HG02588 (cell line): ENCODE data around the gene DOK5.

Experiments
- ATAC-seq: cut with Tn5 transposase; IDR thresholded peaks from one replicate; pipeline ENCODE4 v1.9.1; 2021; ENCODE audit warnings: mild to moderate bottlenecking, moderate library complexity; ENCODE audit not compliant: unreplicated experiment

The DOK5 gene

DNA sequence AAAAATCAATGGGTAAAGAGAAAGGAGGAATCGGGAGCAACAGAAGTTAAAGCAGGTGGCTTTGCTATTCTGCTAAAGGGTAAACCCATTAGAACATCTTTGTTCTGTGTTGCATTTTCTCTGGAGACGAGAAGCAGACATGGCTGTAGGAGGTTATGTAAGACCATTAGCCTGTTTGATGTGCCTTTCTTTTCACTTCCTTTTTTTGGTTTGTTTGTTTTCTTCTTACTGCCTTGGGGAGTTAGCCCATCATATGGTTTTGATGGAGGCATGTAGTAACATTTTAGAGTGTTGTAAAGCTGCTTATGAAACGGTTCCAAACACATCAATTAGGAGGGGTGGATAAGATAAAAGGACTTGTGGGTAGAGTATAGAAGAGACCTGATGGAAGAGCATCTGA is 131.0 kb downstream of the DOK5 start:
- ATAC-seq = no peak

DNA sequence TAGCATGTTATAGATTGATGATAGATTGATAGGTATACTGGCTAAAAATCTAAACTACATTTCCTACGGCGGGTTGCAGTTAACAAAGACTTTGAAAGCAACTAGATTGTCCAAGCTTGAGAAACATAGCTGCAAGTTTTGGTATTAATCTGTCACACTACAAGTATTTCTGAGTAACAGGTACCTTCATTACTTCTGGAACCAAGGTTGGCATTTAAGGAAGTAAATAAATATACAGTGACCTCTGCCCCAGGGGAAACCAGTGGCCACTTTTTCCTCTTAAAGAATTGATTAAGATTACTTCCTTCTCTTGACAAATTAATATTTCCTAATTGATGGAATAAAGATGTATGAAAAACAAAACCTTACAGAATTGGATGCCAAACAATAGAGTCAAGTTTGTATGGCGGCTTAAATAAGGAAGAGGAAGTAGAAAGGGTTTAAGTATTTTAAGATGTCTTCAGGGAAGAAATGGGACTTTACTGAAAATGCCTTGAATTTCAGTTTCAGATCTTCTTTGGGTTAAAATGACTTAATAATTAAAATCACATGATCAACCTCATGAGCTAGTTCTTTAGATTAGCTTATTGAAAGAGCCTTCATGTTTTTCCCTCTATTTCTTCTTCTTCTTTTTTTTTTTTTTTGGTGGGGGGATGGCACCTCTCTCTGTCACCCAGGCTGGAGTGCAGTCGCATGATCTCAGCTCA is 132.8 kb downstream of the DOK5 start:
- ATAC-seq = no peak

DNA sequence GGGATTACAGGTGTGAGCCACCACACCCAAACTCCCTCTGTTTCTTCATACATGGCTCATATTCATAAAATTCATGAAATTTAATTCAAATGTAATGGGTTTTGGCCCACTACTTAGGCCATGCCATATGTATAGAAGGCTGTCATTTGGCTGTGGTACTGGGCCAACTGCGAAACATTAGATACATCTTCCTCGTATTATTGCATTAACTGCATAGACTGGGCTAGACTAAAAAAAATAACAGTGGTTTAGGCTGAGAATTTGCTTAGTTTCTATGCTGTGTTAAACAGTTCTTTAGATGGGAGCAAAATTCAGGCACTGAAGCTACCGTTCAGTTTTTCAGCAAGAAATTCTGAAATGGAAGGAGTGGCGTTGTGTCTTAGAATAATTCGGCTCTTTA is 133.6 kb downstream of the DOK5 start:
- no peak for ATAC-seq

DNA sequence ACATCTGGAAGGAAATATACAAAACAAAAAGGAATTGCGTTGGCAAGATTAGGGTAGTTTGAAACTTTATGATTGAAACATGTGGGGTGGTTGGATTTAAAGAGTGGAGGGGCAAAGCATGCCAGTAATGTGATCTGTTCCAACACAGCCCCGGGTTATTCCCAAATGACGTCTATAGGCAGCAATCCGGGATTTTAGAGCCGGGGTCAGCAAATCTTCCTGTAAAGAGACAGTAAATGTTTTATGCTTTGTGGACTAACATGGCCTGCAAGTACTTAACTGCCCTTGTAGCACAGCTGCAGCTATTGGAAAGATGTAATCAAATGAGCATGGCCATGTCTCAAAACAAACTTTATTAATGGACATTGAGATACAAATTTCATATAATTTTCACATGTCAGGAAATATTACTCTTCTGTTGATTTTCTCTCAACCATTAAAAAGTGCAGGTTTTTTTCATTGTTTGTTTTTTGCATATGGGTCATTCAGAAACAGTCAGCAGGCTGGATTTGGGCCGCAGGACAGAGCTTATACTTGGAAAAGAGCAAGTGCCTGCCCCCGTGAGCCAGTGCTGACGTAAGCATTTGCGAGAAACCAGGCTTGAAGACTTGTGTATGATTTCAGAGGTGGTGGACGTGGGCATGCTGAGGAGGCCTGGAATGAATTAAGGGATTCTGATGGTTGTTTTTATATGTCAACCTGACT is 136.5 kb downstream of the DOK5 start:
- ATAC-seq = no peak

DNA sequence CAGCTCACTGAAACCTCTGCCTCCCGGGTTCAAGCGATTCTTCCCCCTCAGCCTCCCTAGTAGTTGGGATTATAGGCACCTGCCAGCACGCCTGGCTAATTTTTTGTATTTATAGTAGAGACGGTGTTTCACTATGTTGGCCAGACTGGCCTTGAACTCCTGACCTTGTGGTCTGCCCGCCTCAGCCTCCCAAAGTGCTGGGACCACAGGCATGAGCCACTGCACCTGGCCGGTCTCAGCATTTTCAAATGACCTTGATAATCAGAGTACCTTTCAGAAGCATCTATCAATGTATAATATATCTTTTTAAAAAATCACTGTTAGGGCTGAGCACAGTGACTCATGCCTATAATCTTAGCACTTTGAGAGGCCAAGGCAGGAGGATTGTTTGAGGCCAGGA is 143.0 kb downstream of the DOK5 start:
- ATAC-seq = no peak

DNA sequence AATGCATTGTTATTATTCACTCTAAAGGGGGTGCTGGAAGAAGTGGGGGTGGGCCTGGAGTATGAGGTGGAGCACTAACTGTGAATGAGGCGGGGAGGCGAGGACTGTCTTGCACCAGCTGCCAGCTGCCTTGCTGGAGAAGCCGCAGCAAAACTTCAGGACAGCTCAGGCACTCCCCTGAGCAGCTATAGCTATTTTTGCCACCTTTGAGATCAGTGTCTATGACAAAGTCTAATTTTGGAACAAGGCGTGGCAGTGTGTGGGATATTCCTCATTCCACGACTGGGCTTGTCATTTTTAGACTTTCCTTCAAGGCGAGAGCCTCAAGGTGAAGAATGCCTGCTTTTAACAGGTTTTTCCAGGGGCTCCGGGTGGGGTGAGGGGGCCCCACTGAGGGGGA is 143.8 kb downstream of the DOK5 start:
- no peak for ATAC-seq

DNA sequence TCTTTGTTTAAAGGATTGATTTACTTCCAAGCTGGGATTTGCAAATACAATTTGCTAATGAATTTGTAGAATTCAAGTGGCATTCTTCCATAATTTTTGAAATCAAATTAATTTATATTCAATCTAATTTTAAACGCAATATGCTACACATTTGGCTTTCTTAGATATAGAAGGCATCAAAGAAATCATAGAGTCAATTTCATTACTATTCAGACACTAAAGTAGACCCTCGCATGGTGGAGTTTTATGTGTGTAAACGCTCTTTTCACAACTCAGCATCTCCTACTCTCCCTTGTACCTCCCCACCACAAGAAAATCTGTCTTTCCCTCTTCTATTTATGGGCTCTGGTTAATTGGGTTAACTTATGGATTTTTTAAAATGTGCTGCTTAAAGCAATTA is 144.3 kb downstream of the DOK5 start:
- no peak for ATAC-seq

DNA sequence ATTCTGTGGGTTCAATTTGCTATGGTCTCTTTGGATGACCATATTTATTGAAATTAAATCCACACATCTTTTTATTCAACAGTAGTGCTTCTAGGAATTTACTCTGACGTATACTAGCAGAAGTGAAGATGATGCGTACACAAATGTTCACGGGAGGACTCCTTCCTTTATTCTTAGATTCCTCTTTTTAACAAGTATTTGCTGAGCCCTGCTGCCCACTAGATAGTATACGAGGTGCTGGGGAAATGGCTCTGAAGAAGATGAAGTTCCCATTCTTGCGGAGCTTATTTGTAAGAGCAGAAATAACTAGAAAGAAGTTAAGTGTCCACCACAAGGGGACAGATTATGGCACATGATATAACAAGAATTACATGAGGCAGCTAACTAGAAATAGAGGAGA is 145.2 kb downstream of the DOK5 start:
- ATAC-seq = no peak

DNA sequence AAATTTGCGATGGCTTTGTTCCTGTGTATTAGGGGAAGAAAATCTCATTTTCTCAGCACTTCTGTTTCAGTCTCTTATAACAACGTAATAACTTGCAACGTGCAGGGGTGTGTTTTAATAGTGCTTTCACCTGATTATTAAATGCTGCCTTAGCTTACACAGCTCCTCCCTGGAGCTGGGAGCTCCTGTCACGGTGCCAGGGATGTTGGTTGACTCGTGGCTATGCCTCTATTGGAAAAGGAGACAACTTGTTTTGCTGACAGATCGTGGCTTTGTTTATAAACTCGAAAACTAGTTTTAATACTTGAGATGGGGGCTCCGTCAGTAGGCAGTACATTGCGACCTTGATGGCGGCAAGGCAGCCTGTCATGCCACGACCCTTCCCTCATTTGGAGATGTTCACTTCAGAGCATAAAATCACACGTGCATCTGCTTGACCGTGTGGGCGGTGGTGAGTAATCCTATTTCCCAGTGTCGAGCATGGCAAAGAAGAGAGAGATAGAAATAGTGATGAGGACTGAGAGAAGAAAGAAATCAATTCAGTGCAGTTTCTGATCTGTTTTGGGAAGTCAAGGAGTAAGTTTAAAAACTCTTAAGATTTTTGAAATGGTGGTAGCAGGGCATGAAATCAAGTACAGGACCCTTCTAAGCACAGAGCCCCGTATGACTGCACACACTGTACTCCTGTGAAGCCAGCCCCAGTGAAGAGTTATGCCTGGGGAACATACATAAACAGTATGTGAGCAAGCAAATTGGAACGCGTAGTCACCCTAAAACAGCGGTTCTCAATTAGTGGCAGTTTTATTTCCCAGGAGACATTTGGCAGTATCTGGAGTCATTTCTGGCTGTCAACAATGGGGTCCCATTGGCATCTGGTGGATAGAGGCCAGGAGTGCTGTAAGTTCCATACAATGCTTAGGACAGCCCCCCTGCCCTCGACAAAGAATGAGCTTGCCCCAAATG is 147.2 kb downstream of the DOK5 start:
- ATAC-seq = no peak

DNA sequence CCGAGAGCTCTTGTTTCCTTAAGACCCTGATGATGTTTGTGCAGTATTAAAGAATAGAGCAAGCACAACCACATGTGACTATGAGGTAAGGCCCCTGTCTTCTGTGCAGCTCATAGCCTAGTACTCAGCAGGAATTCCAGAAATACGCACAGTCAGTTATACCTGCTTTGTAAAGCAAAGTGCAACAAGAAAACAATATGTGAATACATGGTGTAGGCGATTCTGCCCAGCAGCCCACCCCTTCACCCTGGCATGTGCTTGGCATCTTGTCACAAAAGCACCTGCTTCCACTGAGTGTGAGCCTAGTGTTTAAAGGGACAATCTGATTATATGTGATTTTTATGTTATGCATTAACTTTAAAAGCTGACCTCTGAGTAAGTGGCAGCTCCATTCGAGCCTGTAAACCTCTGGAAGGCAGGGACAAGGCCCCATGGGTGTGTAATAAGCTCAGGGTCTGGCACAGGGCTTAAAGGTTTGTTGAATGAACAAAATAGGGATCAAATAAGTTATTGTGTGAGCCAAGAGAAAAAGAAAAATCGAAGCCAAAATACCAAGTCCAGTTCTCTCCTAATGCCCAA is 148.7 kb downstream of the DOK5 start:
- no peak for ATAC-seq

DNA sequence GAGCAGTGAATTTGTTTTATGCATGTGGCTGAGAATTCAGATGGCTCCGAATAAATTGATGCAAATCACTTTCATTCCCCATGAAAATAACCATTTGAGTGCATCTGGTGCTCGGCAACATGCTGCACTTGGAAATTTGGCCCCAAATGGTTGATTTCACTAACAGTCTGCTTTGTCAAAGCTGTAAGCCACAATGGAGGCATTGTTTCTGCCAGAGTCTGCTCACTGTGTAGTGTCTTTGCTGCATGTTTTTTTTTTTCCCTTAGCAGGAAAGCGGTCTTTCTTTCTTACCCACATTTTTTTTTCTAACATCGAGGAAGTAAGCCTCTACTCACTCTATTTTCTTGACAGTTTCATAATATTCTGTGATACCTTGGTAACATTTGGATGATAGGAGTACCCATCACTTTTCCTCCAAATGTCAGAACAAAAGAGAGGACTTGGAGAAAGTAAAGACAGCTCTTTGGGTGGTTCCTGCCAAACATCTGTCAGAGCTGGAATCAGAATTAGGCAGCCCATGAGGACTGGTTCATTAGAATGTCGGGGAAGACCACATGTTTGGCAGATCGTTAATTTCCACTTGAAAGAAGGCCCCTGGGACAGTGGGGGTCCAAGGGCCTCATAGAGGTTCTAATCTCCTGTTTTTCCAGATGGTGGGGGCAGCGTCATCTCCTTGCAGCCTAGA is 149.5 kb downstream of the DOK5 start:
- ATAC-seq = no peak

DNA sequence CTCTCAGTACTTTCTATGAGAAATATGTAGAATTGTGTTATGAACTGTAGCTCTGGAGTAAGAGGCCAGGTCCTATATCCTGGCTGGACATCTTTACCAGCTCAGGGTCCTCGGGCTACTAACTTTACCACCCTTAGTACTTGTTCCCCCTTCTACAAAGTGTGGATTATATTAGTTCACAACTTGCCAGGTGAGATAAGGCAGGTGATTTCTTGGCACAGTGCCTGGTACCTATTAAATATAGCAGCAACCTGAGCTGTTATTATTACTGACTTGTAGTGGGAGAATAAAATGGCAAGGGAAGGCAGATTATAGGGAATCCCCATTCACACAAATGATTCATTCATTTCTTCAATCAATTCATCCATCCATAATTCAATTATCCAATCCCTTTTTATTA is 150.1 kb downstream of the DOK5 start:
- ATAC-seq = no peak

DNA sequence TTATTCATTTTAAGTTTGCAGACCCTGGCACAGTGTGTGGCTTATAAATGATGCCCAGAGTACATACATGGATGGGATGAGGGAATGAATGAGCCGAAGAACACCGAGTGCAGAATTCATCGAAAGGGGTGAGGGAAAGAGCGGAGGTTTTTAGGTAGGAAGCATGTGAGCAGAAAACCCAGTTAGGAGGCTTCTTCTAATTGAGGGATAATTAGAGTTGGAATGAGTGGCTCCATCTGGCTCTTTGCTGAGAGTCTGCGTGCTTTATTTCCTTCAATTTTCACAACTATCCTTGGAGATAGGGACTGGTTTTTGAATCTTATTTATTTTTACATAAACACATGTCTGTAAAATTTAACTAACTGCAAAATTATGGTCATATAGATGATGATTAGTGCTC is 150.7 kb downstream of the DOK5 start:
- ATAC-seq = no peak

DNA sequence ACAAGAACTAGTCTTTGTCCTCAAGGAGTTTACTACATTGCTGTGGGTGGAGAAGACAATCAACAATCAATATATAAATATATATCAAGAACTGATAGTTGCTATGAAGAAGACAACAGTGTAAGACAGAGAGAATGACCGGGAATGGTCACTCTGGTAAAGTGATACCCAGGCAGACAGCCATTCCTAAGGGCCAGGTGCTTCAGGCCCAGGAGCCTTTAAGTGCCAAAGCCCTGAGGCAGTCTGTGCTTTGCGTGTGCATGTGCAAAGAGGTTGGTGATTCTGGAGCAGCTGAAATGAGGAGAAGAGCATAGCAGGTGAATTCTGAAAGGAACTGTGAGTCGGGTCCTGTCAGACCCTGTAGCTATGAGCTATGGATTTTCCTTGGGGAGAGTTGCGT is 154.2 kb downstream of the DOK5 start:
- ATAC-seq = no peak

DNA sequence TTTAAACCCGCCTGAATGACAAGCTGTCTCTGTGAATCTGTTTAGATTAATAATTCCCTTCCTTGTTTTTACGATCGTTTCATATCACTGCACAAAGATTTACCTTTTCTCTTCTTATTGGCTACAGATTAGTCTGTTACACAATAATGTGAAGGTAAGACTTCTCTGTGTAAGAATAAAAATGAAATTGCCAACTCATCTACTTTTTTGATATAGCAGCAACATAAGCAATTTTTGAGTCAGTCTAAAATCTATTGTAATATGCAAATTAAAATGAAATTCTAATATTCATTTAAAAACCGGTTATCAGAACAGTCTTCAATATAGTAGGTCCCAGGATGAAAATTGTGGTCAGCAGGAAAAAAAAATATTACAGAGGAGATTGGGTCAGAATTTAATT is 155.2 kb downstream of the DOK5 start:
- ATAC-seq = no peak

DNA sequence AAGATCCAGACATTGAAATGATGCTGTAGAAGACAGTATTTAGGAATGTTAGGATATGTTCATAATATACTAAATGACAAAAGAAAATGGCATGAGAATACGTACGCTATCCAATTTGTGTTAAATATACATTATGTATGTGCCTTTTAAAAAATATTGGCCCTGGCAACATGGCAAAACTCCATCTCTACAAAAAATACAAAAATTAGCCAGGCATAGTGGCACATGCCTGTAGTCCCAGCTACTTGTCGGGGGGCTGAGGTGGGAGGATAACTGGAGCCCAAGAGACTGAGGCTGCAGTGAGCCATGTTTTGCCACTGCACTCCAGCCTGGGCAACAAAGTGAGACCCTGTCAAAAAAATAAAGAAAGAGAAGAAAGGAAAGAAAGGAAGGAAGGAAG is 155.7 kb downstream of the DOK5 start:
- ATAC-seq = no peak

DNA sequence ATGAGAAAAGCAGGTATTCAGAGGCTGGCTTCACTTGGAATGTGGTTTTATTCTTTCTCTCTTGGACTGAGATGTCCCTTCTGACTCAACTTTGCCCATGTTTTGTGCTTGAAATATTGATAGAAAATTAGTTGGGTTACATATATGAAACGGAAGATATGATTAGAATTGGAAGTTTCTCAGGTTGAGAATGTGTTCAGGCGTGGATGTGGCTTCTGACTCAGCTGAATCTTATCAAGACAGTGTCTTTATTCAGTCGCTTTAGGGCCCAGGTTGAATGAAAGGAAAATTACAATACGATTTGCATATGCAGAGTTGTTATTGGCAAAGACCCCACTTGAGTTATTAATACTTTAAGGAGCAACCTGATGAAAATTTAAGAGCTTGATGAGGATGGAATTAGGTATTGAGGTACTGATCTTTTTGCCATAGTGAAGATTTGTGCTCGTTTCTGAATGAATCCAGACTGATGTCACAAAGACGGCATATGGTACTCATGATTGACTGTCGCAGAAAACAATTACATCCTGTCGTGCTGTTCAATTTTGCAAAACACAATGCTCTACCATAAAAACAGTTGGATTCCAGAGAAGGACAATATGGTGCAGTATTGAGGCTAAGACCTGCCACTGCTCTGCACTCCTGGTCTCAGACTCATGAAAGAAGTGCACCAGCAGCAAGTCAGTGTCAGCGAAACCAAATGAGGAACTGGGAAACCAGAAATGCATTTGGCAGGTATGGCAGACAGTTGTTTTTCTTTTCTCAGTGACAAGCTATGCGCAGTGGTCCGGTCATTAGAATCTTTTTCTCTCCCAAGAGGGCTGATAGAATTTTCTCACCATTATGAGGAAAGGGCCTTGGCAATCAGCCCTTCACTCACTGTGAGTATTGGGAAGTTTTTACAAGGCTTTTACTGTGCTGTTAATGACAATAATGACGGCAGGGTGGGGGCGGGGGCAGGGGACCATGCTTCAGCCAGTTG is 158.3 kb downstream of the DOK5 start:
- ATAC-seq = peak; percentile 99

DNA sequence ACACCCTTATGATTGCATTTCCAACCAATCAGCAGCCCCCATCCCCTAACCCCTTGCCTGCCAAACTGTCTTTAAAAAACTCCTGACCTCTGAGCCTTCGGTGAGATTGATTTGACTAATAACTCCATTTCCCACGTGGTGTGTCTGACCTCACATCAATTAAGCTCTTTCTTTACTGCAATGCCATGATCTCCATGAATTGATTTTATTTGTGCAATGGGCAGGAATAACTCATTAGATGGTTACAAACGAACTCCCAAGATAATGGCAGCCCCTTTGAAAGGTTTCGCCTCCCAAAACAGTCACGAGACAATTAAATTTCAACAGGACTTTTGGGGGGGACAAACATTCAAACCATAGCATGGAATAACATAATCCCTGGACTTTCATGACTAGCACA is 161.2 kb downstream of the DOK5 start:
- no peak for ATAC-seq

DNA sequence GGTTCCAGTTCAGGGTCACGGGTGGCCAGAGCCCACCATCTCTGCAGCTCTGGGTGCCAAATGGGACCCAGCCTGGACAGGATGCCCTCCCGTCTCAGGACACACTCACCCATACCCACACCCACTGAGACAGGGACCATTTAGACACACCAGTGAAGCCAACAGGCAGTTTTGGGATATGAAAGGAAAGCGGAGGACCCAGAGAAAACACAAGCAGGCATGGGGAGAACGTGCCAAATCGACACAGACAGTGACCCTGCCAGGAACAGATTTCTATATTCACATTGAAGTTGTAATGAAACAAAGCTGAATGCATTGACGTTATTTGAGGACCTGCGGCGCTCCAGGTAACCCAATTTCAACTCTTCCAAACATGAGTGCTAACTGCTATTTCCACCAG is 164.5 kb downstream of the DOK5 start:
- ATAC-seq = no peak

DNA sequence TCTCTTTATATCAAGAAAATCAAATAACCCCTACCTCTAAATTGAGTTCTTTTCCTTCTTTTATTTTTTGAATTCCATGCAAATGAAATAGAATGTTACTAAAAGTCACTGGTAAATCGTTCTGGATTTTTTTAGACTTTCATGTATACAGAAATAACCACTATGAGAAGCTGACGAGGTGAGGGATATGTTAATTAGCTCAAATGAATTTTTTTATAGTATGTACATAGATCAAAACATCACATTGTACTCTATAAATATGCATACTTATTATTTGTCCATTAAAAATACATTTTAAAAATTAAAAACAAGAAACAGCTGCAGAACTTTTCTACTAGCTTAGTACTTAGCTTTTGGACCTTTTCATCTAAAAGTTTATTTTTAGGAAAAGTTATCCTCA is 165.4 kb downstream of the DOK5 start:
- ATAC-seq = no peak
